Bladder microvascular endothelial cell (primary cell): ENCODE measurements around the gene ANKRD36B. TPM values are rescaled to one million over a fixed set of nuclear protein-coding genes. Genes with fewer than 3 reads are reported as not detected.

Source experiments
- total RNA-seq: library from RNA; depleted of rRNA; stranded (reverse); fragments of >200 nt; gene quantifications from 2 replicates; pipeline ENCODE4 v1.2.3, GENCODE V29; 2014

The ANKRD36B gene
- 18.5 and 120 TPM in 2 replicates for total RNA-seq

GRCh38 chr2:97589598-97590510, at the start of gene ANKRD36B:
ANKRD36B (minus strand) TSS chr2:97589877; CDS start chr2:97589685, 192 bp downstream.

Other genes starting within 250 kb of the ANKRD36B start
- gene COX5B, start 56.2 kb upstream of the ANKRD36B start, total RNA-seq: 249 and 473 TPM in 2 replicates
- gene ACTR1B, start 74.2 kb upstream of the ANKRD36B start, total RNA-seq: 68.6 and 92.3 TPM in 2 replicates
- 0.97 and 4.0 TPM in 2 replicates for gene C2orf92, start 79.8 kb upstream of the ANKRD36B start, total RNA-seq
- gene ZAP70, start 123.7 kb upstream of the ANKRD36B start, total RNA-seq: under 0.01 and 0.16 TPM in 2 replicates